Upper lobe of left lung (tissue), 4 donors: Measurements from ENCODE around the gene LAMTOR1.

ENCODE experiments used
- CTCF ChIP-seq, 6 experiments: fragments of 450-650 bp in 4 of 6; fragments of 200-600 bp in 2 of 6; sonication (generic) in 2 of 6; IDR thresholded peaks; one replicate each; pipeline ENCODE4 v1.5.1; 2016 to 2019; ENCODE audit warnings: antibody characterized with exemption in 6 of 6
- EP300 ChIP-seq, 4 donors: sonication (generic); formaldehyde crosslinking; IDR thresholded peaks; one replicate each; pipeline ENCODE4 v1.5.1; 2017; ENCODE audit warnings: antibody characterized with exemption in 4 of 4, control low read depth in 2 of 4
- POLR2AphosphoS5 ChIP-seq, 2 donors: sonication (generic); formaldehyde crosslinking; IDR thresholded peaks; one replicate each; pipeline ENCODE4 v1.5.1; 2017; ENCODE audit warnings: antibody characterized with exemption in 2 of 2

DNA sequence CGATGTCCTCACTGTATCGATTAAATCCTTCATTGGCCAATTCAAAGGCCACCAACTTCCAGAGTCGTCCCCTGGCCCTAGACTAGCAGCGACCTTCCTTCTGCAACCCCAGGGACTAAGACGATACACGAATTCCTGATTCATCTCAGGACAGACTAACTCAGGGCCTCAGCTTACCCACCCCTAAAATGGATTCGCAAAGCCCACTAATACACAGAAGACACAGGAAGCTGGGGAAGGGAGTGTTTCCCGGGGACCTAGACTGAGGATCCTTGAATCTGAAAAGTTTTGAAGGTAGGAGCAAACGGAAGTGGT is 509 bp downstream of the LAMTOR1 start:
- TF ChIP-seq CTCF (IDR thresholded peaks at IDR 0.05) (no peak), POLR2AphosphoS5 (IDR thresholded peaks at IDR 0.05) (no peak), EP300 (IDR thresholded peaks at IDR 0.05) (no peak)
